GM12874 (cell line): ENCODE measurements around the gene CHCHD10.

ENCODE experiments used
- CTCF ChIP-seq: IDR thresholded peaks from 2 replicates; pipeline ENCODE4 v1.5.1; 2011; ENCODE audit warnings: low read depth, mild to moderate bottlenecking, control low read depth, low read length, moderate library complexity; ENCODE audit not compliant: insufficient read depth

The CHCHD10 gene

GRCh38 chr22:23767673-23768548 lies at the start of gene CHCHD10:
TSS of gene CHCHD10 (minus strand) at chr22:23767972. CDS start at chr22:23767874, 98 bp downstream.
- TF ChIP-seq CTCF: peak; percentile 89

GRCh38 chr22:23817146-23817545 lies 49.4 kb upstream of the CHCHD10 start:
- TF ChIP-seq CTCF: no peak

- TF ChIP-seq CTCF: no peak
Measured at GRCh38 chr22:23816156-23816976, 48.6 kb upstream of the CHCHD10 start.

GRCh38 chr22:23815541-23816155 lies 47.9 kb upstream of the CHCHD10 start:
- TF ChIP-seq CTCF: no peak

GRCh38 chr22:23812378-23812777 lies 44.6 kb upstream of the CHCHD10 start:
- no peak for TF ChIP-seq CTCF

GRCh38 chr22:23806837-23807236 lies 39.1 kb upstream of the CHCHD10 start:
- TF ChIP-seq CTCF: no peak

GRCh38 chr22:23804781-23805291 lies 37.1 kb upstream of the CHCHD10 start:
- no peak for TF ChIP-seq CTCF
